ENCODE data around the gene CSGALNACT2. TPM values are rescaled to one million over a fixed set of nuclear protein-coding genes. Genes with fewer than 3 reads are reported as not detected.

CSGALNACT2 gene
- total and polyA plus RNA-seq, 11 donors: 2.6 to 17.7 (median 8.8) TPM

DNA sequence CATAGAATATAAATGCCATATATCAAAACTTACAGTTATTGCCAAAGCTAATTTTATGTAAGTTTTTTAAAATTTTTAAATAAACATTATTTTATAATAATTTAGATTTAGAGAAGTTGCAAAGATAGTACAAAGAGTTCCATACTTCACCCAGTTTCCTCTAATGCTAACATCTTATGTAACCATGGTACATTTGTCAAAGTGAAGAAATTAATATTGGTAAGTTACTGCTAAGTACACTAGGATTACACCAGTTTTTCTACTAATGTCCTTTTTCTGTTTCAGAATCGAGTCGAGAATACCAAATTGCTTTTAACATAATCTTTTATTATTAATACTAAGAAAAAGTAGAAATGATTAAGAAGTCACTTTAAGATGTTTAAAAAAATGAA is 29.2 kb downstream of the CSGALNACT2 start:
- no peaks in the 10 kb centered on the region for H3K27me3 ChIP-seq
- WGBS, 4 donors: 70 to 97% (median 93%) methylated on average over 2 of the region's 2 CpGs

DNA sequence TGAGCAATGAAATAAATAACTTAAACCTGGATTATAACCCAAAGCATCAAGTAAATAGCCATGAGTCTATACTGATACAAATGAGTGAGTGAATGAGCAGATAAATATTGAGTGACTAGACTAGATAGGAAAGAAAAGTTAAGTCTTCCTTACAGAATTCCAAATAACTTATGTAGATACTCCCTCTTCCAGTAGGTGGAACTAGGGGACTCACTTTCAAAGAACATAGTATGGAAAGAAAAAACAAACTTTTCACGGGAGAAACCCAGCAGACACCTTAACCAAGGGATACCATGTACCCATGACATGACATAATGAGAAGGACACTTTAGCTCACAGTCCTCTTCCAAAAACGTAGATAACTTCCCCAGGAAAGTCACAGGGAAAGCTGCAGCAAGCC is 32.2 kb downstream of the CSGALNACT2 start:
- H3K4me1 ChIP-seq: peaks cover 0 to 22% (median 0%) of the 10 kb centered on the region in 12 donors
- TF ChIP-seq CTCF (IDR thresholded peaks at IDR 0.05): no peak
- no peak for TF ChIP-seq POLR2A (IDR thresholded peaks at IDR 0.05)
- H3K9me3 ChIP-seq: no peaks in the 10 kb centered on the region
- no peak for ATAC-seq
- DNase-seq: no peak
- H3K27me3 ChIP-seq: no peaks in the 10 kb centered on the region
- no peak overlapping the region for H3K4me3 ChIP-seq
- peaks cover 0 to 79% (median 39%) of the 10 kb centered on the region in 9 donors for H3K36me3 ChIP-seq
- 68 to 82% (median 77%) methylated on average over 2 of the region's 2 CpGs for WGBS, 4 donors
- no peak overlapping the region for H3K27ac ChIP-seq
- intact Hi-C loops (cut with DNase I): no loop called here

More for the DNA sequence above, 29.2 kb downstream of the CSGALNACT2 start:
- peaks cover 0 to 22% (median 0%) of the 10 kb centered on the region in 12 donors for H3K4me1 ChIP-seq
- no peaks in the 10 kb centered on the region for H3K9me3 ChIP-seq
- no peak overlapping the region for H3K27ac ChIP-seq
- TF ChIP-seq POLR2A (IDR thresholded peaks at IDR 0.05) (no peak), CTCF (IDR thresholded peaks at IDR 0.05) (no peak)
- DNase-seq: no peak
- no peak for ATAC-seq
- peaks cover 0 to 79% (median 52%) of the 10 kb centered on the region in 9 donors for H3K36me3 ChIP-seq
- H3K4me3 ChIP-seq: no peak overlapping the region
- intact Hi-C loops (cut with DNase I): no loop called here

GRCh38 chr10:43172645-43173044 is 34.4 kb downstream of the CSGALNACT2 start:
- TF ChIP-seq POLR2A (IDR thresholded peaks at IDR 0.05): no peak
- no peak for TF ChIP-seq CTCF (IDR thresholded peaks at IDR 0.05)
- Histone ChIP-seq H3K4me1 (peaks cover 0 to 12% (median 0%) of the 10 kb centered on the region in 12 donors), H3K9me3 (peaks cover 0 to 5% (median 0%) of the 10 kb centered on the region in 12 donors), H3K27me3 (no peaks in the 10 kb centered on the region), H3K36me3 (peaks cover 0 to 86% (median 53%) of the 10 kb centered on the region in 9 donors), H3K27ac (no peak overlapping the region), H3K4me3 (no peak overlapping the region)
- WGBS, 4 donors: 79 to 96% (median 95%) methylated on average over 5 of the region's 5 CpGs
- DNase-seq (no peak), ATAC-seq (no peak)
- intact Hi-C loops (cut with DNase I): no loop called here

GRCh38 chr10:43173120-43173519 is 34.9 kb downstream of the CSGALNACT2 start:
- Histone ChIP-seq H3K27me3 (no peaks in the 10 kb centered on the region), H3K4me3 (no peak overlapping the region), H3K4me1 (peaks cover 0 to 12% (median 0%) of the 10 kb centered on the region in 12 donors), H3K9me3 (peaks cover 0 to 10% (median 0%) of the 10 kb centered on the region in 12 donors), H3K27ac (no peak overlapping the region), H3K36me3 (peaks cover 0 to 90% (median 55%) of the 10 kb centered on the region in 9 donors)
- intact Hi-C loops (cut with DNase I): no loop called here
- 81 to 88% (median 84%) methylated on average over 1 of the region's 1 CpG for WGBS, 4 donors
- ATAC-seq (no peak), DNase-seq (no peak)
- no peak for TF ChIP-seq POLR2A (IDR thresholded peaks at IDR 0.05)
- TF ChIP-seq CTCF (IDR thresholded peaks at IDR 0.05): no peak
